Lung (tissue), 12 donors: Measurements from ENCODE around the gene EIF4G1. TPM values are rescaled to one million over a fixed set of nuclear protein-coding genes. Genes with fewer than 3 reads are reported as not detected.

Source experiments
- ATAC-seq: fragments of 200-7000 bp; cut with Tn5 transposase; one replicate; pipeline ENCODE4 v1.9.1; 2020; ENCODE audit warnings: moderate number of reproducible peaks; ENCODE audit not compliant: insufficient read depth, low FRiP score
- DNase-seq, 3 donors: peaks; one replicate each; pipeline ENCODE4 v3.0.0-alpha.2; 2013 to 2017
- H3K27ac ChIP-seq, 2 donors: one replicate each; pipeline ENCODE4 v1.5.1; 2013; ENCODE audit warnings: mild to moderate bottlenecking in 2 of 2, moderate library complexity in 2 of 2, control low read depth in 1 of 2, inconsistent platforms in 1 of 2, low read depth in 1 of 2, low read length in 1 of 2
- H3K27me3 ChIP-seq, 3 donors: one replicate each; pipeline ENCODE4 v1.5.1; 2013; ENCODE audit warnings: low read length in 2 of 3; ENCODE audit not compliant: control insufficient read depth in 3 of 3, insufficient read depth in 3 of 3
- H3K36me3 ChIP-seq, 4 donors: one replicate each; pipeline ENCODE4 v1.5.1; 2013; ENCODE audit warnings: low read length in 4 of 4, mild to moderate bottlenecking in 1 of 4, moderate library complexity in 1 of 4; ENCODE audit not compliant: control insufficient read depth in 4 of 4, insufficient read depth in 4 of 4
- H3K4me1 ChIP-seq, 5 donors: one replicate each; pipeline ENCODE4 v1.5.1; 2013; ENCODE audit warnings: low read length in 5 of 5, mild to moderate bottlenecking in 2 of 5, moderate library complexity in 1 of 5; ENCODE audit not compliant: control insufficient read depth in 5 of 5, insufficient read depth in 5 of 5
- H3K4me3 ChIP-seq: one replicate; pipeline ENCODE4 v1.5.1; 2013; ENCODE audit warnings: mild to moderate bottlenecking, control low read depth, moderate library complexity
- H3K9ac ChIP-seq, 2 donors: one replicate each; pipeline ENCODE4 v1.5.1; 2013; ENCODE audit warnings: low read length in 2 of 2, control low read depth in 1 of 2; ENCODE audit not compliant: insufficient read depth in 1 of 2
- H3K9me3 ChIP-seq, 4 donors: one replicate each; pipeline ENCODE4 v1.5.1; 2013; ENCODE audit warnings: low read length in 3 of 4, mild to moderate bottlenecking in 1 of 4, moderate library complexity in 1 of 4; ENCODE audit not compliant: control insufficient read depth in 4 of 4, insufficient read depth in 3 of 4
- WGBS, 2 donors: extraction: QIAGEN DNeasy Blood & Tissue Kit; methylation state at CpG; one replicate each; pipeline ENCODE4 v1.1.7; 2013; 5-methylcytosine and 5-hydroxymethylcytosine counted together
- polyA plus RNA-seq, 2 donors: library from polyadenylated mRNA; stranded (reverse); fragments of 200-250 nt; gene quantifications; one replicate each; pipeline ENCODE4 v1.2.1, GENCODE V29; 2013
- total RNA-seq, 2 donors: library from RNA; depleted of rRNA in 1 of 2; stranded (reverse); fragments of >200 nt in 1 of 2; gene quantifications; one replicate each; pipeline ENCODE4 v1.2.1, GENCODE V29; 2014 to 2021
- TF ChIP-seq, protein P1 (sequence below): IDR thresholded peaks from 2 replicates; pipeline ENCODE4 v1.5.1; 2012; ENCODE audit warnings: mild to moderate bottlenecking; ENCODE audit errors: control extremely low read depth, extremely low read depth
- donor health status: control.
- donor health status: control.
- donor health status: Bipolar disorder and iron deficiency.
- donor health status: healthy.
- donor health status: DM: yes; HTN: yes; CAD: no.

Gene EIF4G1
- total and polyA plus RNA-seq, 4 donors, result 201 to 419 (median 226) TPM

DNA sequence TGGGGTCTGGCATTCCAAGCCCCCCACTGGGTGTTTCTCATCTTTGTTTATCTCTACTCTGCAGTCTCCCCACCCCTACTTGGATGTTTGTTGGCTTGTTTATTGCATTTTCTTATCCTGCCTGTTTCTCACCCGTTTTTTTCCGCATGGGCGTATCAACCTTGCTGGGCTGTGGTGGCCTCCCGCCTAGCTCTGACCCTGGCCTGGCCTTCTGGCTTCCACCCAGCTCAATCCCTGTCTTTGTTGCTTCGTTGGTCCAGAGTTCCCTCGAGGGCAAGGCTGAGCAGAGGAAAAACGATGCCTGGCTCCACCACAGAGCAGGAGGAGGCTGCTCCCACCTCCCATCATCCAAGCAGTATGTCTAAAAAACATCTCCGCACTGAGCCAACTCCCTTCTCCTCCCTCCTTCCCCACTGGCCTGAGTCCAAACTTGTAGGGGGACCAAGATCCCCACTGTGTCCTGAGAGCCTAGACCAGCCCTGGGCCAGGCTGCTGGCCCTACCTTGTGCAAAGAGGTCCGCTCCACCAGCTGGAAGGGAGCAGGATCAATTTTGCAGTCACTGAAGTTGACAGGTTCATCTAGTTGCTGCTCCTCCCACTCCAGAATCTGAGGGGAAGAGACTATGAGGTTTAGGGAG is 37.2 kb downstream of the EIF4G1 start:
- TF ChIP-seq, protein P1, sequence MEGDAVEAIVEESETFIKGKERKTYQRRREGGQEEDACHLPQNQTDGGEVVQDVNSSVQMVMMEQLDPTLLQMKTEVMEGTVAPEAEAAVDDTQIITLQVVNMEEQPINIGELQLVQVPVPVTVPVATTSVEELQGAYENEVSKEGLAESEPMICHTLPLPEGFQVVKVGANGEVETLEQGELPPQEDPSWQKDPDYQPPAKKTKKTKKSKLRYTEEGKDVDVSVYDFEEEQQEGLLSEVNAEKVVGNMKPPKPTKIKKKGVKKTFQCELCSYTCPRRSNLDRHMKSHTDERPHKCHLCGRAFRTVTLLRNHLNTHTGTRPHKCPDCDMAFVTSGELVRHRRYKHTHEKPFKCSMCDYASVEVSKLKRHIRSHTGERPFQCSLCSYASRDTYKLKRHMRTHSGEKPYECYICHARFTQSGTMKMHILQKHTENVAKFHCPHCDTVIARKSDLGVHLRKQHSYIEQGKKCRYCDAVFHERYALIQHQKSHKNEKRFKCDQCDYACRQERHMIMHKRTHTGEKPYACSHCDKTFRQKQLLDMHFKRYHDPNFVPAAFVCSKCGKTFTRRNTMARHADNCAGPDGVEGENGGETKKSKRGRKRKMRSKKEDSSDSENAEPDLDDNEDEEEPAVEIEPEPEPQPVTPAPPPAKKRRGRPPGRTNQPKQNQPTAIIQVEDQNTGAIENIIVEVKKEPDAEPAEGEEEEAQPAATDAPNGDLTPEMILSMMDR, result no peak
- no peak overlapping the region for H3K9ac ChIP-seq

DNA sequence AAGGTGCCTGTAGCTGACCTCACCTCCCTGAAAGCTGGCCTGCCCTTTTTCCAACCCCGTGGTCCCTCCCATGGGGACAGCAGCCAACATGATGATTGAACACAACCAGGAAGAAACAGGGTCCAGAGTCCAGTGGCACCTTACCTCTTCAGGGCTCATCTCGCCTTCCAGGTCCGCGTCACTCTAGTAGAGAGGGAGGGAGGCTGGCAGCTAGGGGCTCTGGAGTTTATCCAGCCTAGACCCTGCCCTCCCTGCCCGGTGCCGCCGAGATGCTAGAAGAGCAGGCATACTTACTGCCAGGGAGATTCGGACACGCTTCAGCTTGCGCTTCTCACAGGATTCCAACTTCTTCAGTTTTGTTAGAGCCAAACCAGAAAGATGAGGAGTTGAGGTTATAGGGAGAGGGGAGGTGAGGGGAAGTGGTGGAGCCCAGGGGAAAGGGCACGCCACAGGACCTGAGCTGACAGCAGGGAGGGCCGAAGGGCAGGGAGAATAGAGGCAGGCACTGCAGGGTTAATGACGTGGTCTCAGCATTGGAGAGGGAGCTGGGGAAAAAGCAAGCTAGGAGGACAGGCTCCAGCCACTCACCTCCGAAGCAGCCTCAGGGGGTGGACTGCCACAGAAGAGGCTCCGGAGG is 37.9 kb downstream of the EIF4G1 start:
- TF ChIP-seq, protein P1, result no peak
- peaks cover 0 to 24% (median 2%) of the 10 kb centered on the region in 5 donors for H3K4me1 ChIP-seq
- no peak overlapping the region for H3K27ac ChIP-seq
- DNase-seq, result no peak
- no peaks in the 10 kb centered on the region for H3K27me3 ChIP-seq
- no peak for ATAC-seq
- H3K36me3 ChIP-seq, result peaks cover 0 to 9% (median 4%) of the 10 kb centered on the region in 4 donors
- no peaks in the 10 kb centered on the region for H3K9me3 ChIP-seq
- H3K9ac ChIP-seq, result no peak overlapping the region
- WGBS, 2 donors, result 87 to 90% methylated on average over 15 of the region's 15 CpGs
- H3K4me3 ChIP-seq, result no peak overlapping the region

More for the DNA sequence above, 37.2 kb downstream of the EIF4G1 start:
- H3K4me1 ChIP-seq, result peaks cover 0 to 29% (median 2%) of the 10 kb centered on the region in 5 donors
- H3K36me3 ChIP-seq, result peaks cover 0 to 12% (median 2%) of the 10 kb centered on the region in 4 donors
- WGBS, 2 donors, result 63 to 81% methylated on average over 9 of the region's 9 CpGs
- no peak overlapping the region for H3K4me3 ChIP-seq
- H3K27me3 ChIP-seq, result no peaks in the 10 kb centered on the region
- no peak for ATAC-seq
- no peaks in the 10 kb centered on the region for H3K9me3 ChIP-seq
- no peak for DNase-seq
- H3K27ac ChIP-seq, result no peak overlapping the region

DNA sequence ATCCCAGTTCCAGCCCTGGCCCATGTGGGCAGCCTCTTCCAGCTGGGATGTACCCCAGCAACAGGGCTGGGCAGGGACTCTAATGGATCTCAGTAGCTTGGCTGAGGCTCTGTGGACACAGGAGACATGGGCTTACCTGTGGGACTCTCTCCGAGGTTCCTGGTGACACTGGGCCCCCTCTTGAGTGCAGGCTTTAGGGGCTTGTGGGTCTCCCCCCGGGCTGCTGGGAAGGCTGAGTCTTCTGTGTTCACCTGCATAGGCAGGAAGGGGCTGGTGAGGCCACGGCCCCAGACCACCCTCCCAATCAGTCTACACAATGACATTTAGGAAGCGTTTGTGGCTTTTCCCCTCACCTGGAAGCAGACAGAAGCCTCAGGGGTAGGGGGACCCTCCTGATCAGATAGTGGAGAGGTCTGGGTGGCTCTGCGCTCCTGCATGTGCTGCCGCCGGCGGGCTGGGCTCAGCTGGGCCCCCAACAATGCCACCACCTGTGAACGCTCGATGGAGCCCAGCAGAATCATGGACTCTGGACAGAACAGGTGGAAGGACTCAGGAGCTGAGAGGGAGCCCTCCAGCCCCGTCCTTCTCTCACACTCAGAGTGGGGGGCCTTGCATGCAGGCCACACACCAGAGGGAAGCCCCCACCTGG is 38.6 kb downstream of the EIF4G1 start:
- ATAC-seq, result no peak
- WGBS, 2 donors, result 92 to 93% methylated on average over 11 of the region's 11 CpGs
- H3K4me1 ChIP-seq, result peaks cover 0 to 16% (median 2%) of the 10 kb centered on the region in 5 donors
- no peaks in the 10 kb centered on the region for H3K9me3 ChIP-seq
- no peak overlapping the region for H3K4me3 ChIP-seq
- no peak overlapping the region for H3K27ac ChIP-seq
- DNase-seq, result no peak
- TF ChIP-seq, protein P1, result no peak
- no peaks in the 10 kb centered on the region for H3K27me3 ChIP-seq
- no peak overlapping the region for H3K9ac ChIP-seq
- H3K36me3 ChIP-seq, result peaks cover 0 to 9% (median 4%) of the 10 kb centered on the region in 4 donors
